B cell (primary cell): ENCODE measurements around the gene PRDM2. TPM values are rescaled to one million over a fixed set of nuclear protein-coding genes. Genes with fewer than 3 reads are reported as not detected.
A peak's percentile ranks its signal among the peaks of the same experiment; 100 is the strongest.

ENCODE experiments used
- ATAC-seq: fragments of 200-7000 bp; cut with Tn5 transposase; one replicate; pipeline ENCODE4 v1.10.0; 2021; ENCODE audit warnings: low read depth, mild to moderate bottlenecking, moderate number of reproducible peaks, moderate library complexity
- CTCF ChIA-PET: fragments of 350-600 bp; sonication (Branson Sonifier 250); formaldehyde crosslinking; loops from one replicate; lab custom pipeline; 2021; ENCODE audit warnings: antibody characterized with exemption, inconsistent platforms; lab: Charles Lee
- POLR2A ChIA-PET: fragments of 350-600 bp; sonication (Branson Sonifier 250); formaldehyde crosslinking; loops from one replicate; lab custom pipeline; 2021; ENCODE audit warnings: antibody characterized with exemption; lab: Charles Lee
- DNase-seq: peaks from one replicate; pipeline ENCODE4 v3.0.0; 2013
- H2AFZ ChIP-seq: 2 replicates; pipeline ENCODE4 v1.6.1; 2012; ENCODE audit warnings: mild to moderate bottlenecking, low read depth, low read length; ENCODE audit not compliant: insufficient read depth, poor library complexity, severe bottlenecking
- H3K27ac ChIP-seq, 2 donors: 1 replicate in 1 of 2; 2 replicates in 1 of 2; pipeline ENCODE4 v1.5.1; 2012 to 2013; ENCODE audit warnings: low read length in 2 of 2, mild to moderate bottlenecking in 2 of 2, moderate library complexity in 1 of 2
- H3K27me3 ChIP-seq, 4 experiments: fragments of 200-600 bp in 1 of 4; sonication (generic) in 1 of 4; replicated peaks in 1 of 4; 1 replicate in 2 of 4; 2 replicates in 2 of 4; pipeline versions ENCODE4 v1.6.1 to v1.7.0; 2013 to 2016; ENCODE audit warnings: low read length in 3 of 4, mild to moderate bottlenecking in 2 of 4, mixed read lengths in 1 of 4, moderate library complexity in 1 of 4; ENCODE audit not compliant: insufficient read depth in 4 of 4, control insufficient read depth in 3 of 4; ENCODE audit errors: control extremely low read depth in 1 of 4
- H3K36me3 ChIP-seq, 2 experiments: replicated peaks in 1 of 2; 1 replicate in 1 of 2; 2 replicates in 1 of 2; pipeline versions ENCODE4 v1.6.1 to v1.7.1; 2013; ENCODE audit warnings: low read length in 1 of 2; ENCODE audit not compliant: insufficient read depth in 2 of 2, control insufficient read depth in 1 of 2; ENCODE audit errors: control extremely low read depth in 1 of 2, extremely low read depth in 1 of 2
- H3K4me1 ChIP-seq, 2 donors: fragments of 200-600 bp in 1 of 2; sonication (generic) in 1 of 2; 1 replicate in 1 of 2; 2 replicates in 1 of 2; pipeline versions ENCODE4 v1.5.1 to v1.6.1; 2013 to 2017; ENCODE audit warnings: low read length in 2 of 2; ENCODE audit not compliant: control insufficient read depth in 2 of 2, insufficient read depth in 2 of 2
- H3K4me2 ChIP-seq: replicated peaks from 2 replicates; pipeline ENCODE3; 2012; ENCODE audit warnings: mild to moderate bottlenecking, low read depth, low read length; ENCODE audit not compliant: poor library complexity, severe bottlenecking
- H3K4me3 ChIP-seq, 5 experiments: fragments of 200-600 bp in 1 of 5; sonication (generic) in 1 of 5; 1 replicate in 3 of 5; 2 replicates in 2 of 5; pipeline versions ENCODE4 v1.5.1 to v1.7.0; 2011 to 2016; ENCODE audit warnings: low read length in 4 of 5, mild to moderate bottlenecking in 4 of 5, low read depth in 2 of 5, control low read depth in 1 of 5, moderate library complexity in 1 of 5; ENCODE audit not compliant: insufficient read depth in 1 of 5; ENCODE audit errors: control extremely low read depth in 1 of 5, extremely low read depth in 1 of 5
- H3K79me2 ChIP-seq: fragments of 200-600 bp; sonication (generic); one replicate; pipeline ENCODE4 v1.6.0; 2016; ENCODE audit warnings: low read length; ENCODE audit not compliant: control insufficient read depth, insufficient read depth
- H3K9ac ChIP-seq: fragments of 200-600 bp; sonication (generic); 2 replicates; pipeline ENCODE4 v1.6.1; 2017; ENCODE audit warnings: mild to moderate bottlenecking, low read length, moderate library complexity
- H3K9me3 ChIP-seq, 3 donors: one replicate each; pipeline versions ENCODE4 v1.6.1 to v1.7.1; 2013; ENCODE audit warnings: low read length in 2 of 3; ENCODE audit not compliant: control insufficient read depth in 2 of 3, insufficient read depth in 1 of 3; ENCODE audit errors: control extremely low read depth in 1 of 3
- H4K20me1 ChIP-seq: 2 replicates; pipeline ENCODE4 v1.6.0; 2012; ENCODE audit warnings: mild to moderate bottlenecking, low read length; ENCODE audit not compliant: insufficient read depth, control insufficient read depth, poor library complexity, severe bottlenecking
- H3K27ac Mint-ChIP-seq: one replicate; pipeline ENCODE4 v1.8.0; 2021; ENCODE audit warnings: mixed read lengths
- H3K27me3 Mint-ChIP-seq: one replicate; pipeline ENCODE4 v1.8.0; 2021; ENCODE audit warnings: mixed read lengths
- H3K4me1 Mint-ChIP-seq: one replicate; pipeline ENCODE4 v1.8.0; 2021; ENCODE audit warnings: mixed read lengths
- H3K4me3 Mint-ChIP-seq: one replicate; pipeline ENCODE4 v1.8.0; 2021; ENCODE audit warnings: mixed read lengths
- H3K9me3 Mint-ChIP-seq: one replicate; pipeline ENCODE4 v1.8.0; 2022; ENCODE audit warnings: mixed read lengths; ENCODE audit not compliant: insufficient read depth
- CTCF ChIP-seq: fragments of 200-600 bp; IDR thresholded peaks from one replicate; pipeline ENCODE4 v1.8.0; 2022; ENCODE audit warnings: antibody characterized with exemption, mild to moderate bottlenecking
- EZH2 ChIP-seq: IDR thresholded peaks from 2 replicates; pipeline ENCODE4 v1.6.1; 2012; ENCODE audit warnings: borderline replicate concordance, low read depth, mild to moderate bottlenecking, moderate library complexity, low read length; ENCODE audit not compliant: insufficient read depth, poor library complexity, severe bottlenecking
- WGBS: methylation state at CpG from one replicate; pipeline ENCODE4 v1.1.5; 2013; ENCODE audit warnings: missing lambda C conversion rate; ENCODE audit not compliant: insufficient coverage; 5-methylcytosine and 5-hydroxymethylcytosine counted together
- intact Hi-C: fragments of 100-400 bp; cut with micrococcal nuclease; formaldehyde crosslinking; loops from one replicate; pipeline ENCODE4 v1.10.0; 2022
- polyA plus RNA-seq: library from polyadenylated mRNA; depleted of rRNA; stranded (reverse); fragments of >200 nt; gene quantifications from 2 replicates; pipeline ENCODE4 v1.2.3, GENCODE V29; 2012
- total RNA-seq, 2 donors: library from RNA; stranded (reverse); fragments of 120-200 nt in 1 of 2; gene quantifications; 1 replicate in 1 of 2; 2 replicates in 1 of 2; pipeline versions ENCODE4 v1.2.3 to v1.2.4, GENCODE V29; 2013 to 2022

The PRDM2 gene
- total and polyA plus RNA-seq, 2 donors (not counting 1 experiment from before 2014, with no cell fraction given) = 50.1 to 432 TPM

- Mint-ChIP-seq H3K9me3 (no peaks in the 10 kb centered on the region), H3K4me1 (peaks cover 19% of the 10 kb centered on the region), H3K27ac (peak overlapping the region; percentile 37), H3K4me3 (no peak overlapping the region), H3K27me3 (no peaks in the 10 kb centered on the region)
- TF ChIP-seq EZH2 = no peak
- no peak for TF ChIP-seq CTCF
- Histone ChIP-seq H4K20me1 (no peaks in the 10 kb centered on the region), H3K27ac (no peak overlapping the region), H3K27me3 (no peaks in the 10 kb centered on the region), H3K9me3 (no peaks in the 10 kb centered on the region), H2AFZ (no peak overlapping the region), H3K36me3 (no peaks in the 10 kb centered on the region), H3K9ac (no peak overlapping the region), H3K4me1 (peaks cover 7 to 9% of the 10 kb centered on the region in 2 donors), H3K79me2 (no peaks in the 10 kb centered on the region), H3K4me3 (no peak overlapping the region), H3K4me2 (no peak overlapping the region)
- WGBS = no CpG with 5 or more reads among the region's 3 CpGs
- intact Hi-C loops = no loop called here
- ATAC-seq (no peak), DNase-seq (no peak)
- ChIA-PET CTCF (interaction anchor here (0.8 to 13.6 kb wide), 2 partner anchors 32 to 53 kb away, joined by 3 to 265 read pairs; no protein-coding TSS in a partner anchor), POLR2A (no interaction called here)
Measured at GRCh38 chr1:13675151-13675651, 24.8 kb upstream of the PRDM2 start.

GRCh38 chr1:13677896-13678295 lies 22.1 kb upstream of the PRDM2 start:
- no CpG with 5 or more reads among the region's 1 CpG for WGBS
- POLR2A ChIA-PET = interaction anchor here (0.6 kb wide), 1 partner anchor 17 kb away, joined by 3 read pairs; no protein-coding TSS in a partner anchor
- H3K9me3 ChIP-seq = no peaks in the 10 kb centered on the region

More at GRCh38 chr1:13677896-13678295, 22.1 kb upstream of the PRDM2 start:
- H3K4me3 ChIP-seq = no peak overlapping the region
- Mint-ChIP-seq H3K9me3 (no peaks in the 10 kb centered on the region), H3K27ac (no peak overlapping the region), H3K27me3 (no peaks in the 10 kb centered on the region), H3K4me3 (no peak overlapping the region), H3K4me1 (peaks cover 29% of the 10 kb centered on the region)
- no peaks in the 10 kb centered on the region for H3K79me2 ChIP-seq
- ATAC-seq (no peak), DNase-seq (no peak)
- no peak overlapping the region for H2AFZ ChIP-seq
- no peak overlapping the region for H3K27ac ChIP-seq
- no peak overlapping the region for H3K9ac ChIP-seq
- H3K36me3 ChIP-seq = no peaks in the 10 kb centered on the region
- H3K4me1 ChIP-seq = peaks cover 7 to 9% of the 10 kb centered on the region in 2 donors
- H3K27me3 ChIP-seq = no peaks in the 10 kb centered on the region
- no peak overlapping the region for H3K4me2 ChIP-seq
- H4K20me1 ChIP-seq = no peaks in the 10 kb centered on the region
- CTCF ChIA-PET = interaction anchor here (1.0 to 1.7 kb wide), 3 partner anchors 8 to 25 kb away, joined by 3 to 4 read pairs (median 3); no protein-coding TSS in a partner anchor
- no peak for TF ChIP-seq CTCF
- no peak for TF ChIP-seq EZH2
- intact Hi-C loops = no loop called here
